ENCODE results near the gene SLC8B1.

SLC8B1 gene

DNA sequence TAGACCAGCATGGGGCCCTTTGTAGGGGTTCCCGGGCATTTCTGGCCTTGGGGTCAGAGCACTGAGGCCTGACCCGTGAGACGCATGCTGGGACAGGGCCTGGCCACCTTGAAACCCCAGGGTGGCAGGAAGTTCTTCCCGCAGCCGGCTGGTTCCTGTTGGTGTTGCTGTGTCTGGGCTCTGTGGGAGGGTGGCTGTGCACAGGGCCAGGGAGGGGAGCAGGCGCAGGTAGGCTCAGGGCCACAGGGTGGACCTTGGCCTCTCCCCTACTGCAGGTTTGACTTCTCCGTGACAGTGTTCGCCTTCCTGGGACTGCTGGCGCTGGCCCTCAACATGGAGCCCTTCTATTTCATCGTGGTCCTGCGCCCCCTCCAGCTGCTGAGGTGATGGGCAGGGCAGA, 48.2 kb downstream of the SLC8B1 start:
- H3K4me3 ChIP-seq (ENCODE audit: control insufficient read depth, low read depth, low read length), result no peak overlapping the region
- TF ChIP-seq CTCF (conservative IDR thresholded peaks at IDR 0.05; ENCODE audit: control insufficient read depth, insufficient read depth, low read depth, low read length), result no peak
- DNase-seq (ENCODE audit: low read depth), result no peak

DNA sequence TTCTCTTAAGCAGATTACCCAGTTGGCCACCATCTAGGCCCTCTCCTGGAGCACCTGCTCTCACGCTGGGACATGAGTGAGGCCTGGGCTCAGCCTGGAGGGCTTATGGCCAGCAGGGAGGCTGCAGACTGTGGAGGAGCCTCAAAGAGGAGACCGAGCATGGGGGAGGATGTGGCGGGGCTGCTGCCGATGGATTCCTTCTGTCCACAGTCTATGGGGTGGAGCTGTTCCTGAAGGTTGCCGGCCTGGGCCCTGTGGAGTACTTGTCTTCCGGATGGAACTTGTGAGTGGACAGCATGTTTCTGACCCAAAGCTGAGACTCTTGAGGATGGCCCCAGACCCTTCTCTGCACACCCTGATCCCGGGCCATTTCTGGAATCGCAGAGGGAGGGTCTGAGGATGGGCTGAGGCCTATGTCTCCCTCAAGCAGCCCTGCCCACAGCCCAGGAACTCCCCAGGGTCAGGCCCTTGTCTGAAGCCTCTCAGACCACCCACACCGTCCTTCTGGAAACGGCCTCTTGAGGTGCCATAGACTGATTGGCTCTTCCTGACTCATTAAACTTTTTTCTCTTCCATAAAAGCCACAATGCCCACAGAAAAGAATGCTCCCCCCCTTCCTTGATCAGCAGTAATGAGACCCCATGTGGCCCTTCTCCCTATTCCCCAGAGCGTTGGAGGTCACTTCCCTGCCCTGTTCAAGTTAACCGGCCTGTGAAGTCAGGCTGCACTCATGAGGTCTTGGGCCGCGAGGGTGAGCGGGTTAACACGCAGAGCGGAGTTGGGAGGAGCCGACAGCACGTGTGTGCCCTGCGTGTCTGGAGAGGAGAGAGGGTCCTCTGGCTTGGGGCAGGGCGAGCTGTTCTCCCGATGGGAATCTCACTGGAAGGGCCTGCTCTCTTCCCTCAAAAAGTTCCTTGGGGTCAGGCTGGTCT, 49.0 kb downstream of the SLC8B1 start:
- no peak for TF ChIP-seq CTCF (conservative IDR thresholded peaks at IDR 0.05; ENCODE audit: control insufficient read depth, insufficient read depth, low read depth, low read length)
- H3K4me3 ChIP-seq (ENCODE audit: control insufficient read depth, low read depth, low read length), result no peak overlapping the region
- no peak for DNase-seq (ENCODE audit: low read depth)

- TF ChIP-seq CTCF (conservative IDR thresholded peaks at IDR 0.05; ENCODE audit: control insufficient read depth, insufficient read depth, low read depth, low read length), result no peak
- no peak overlapping the region for H3K4me3 ChIP-seq (ENCODE audit: control insufficient read depth, low read depth, low read length)
- DNase-seq (ENCODE audit: low read depth), result no peak
Measured at GRCh38 chr12:113284751-113285150, 50.2 kb downstream of the SLC8B1 start.

- no peak for DNase-seq (ENCODE audit: low read depth)
- TF ChIP-seq CTCF (conservative IDR thresholded peaks at IDR 0.05; ENCODE audit: control insufficient read depth, insufficient read depth, low read depth, low read length), result no peak
- no peak overlapping the region for H3K4me3 ChIP-seq (ENCODE audit: control insufficient read depth, low read depth, low read length)
Measured at GRCh38 chr12:113278633-113279032, 56.3 kb downstream of the SLC8B1 start.

- no peak overlapping the region for H3K4me3 ChIP-seq (ENCODE audit: control insufficient read depth, low read depth, low read length)
- no peak for DNase-seq (ENCODE audit: low read depth)
Measured at GRCh38 chr12:113278141-113278540, 56.8 kb downstream of the SLC8B1 start.

DNA sequence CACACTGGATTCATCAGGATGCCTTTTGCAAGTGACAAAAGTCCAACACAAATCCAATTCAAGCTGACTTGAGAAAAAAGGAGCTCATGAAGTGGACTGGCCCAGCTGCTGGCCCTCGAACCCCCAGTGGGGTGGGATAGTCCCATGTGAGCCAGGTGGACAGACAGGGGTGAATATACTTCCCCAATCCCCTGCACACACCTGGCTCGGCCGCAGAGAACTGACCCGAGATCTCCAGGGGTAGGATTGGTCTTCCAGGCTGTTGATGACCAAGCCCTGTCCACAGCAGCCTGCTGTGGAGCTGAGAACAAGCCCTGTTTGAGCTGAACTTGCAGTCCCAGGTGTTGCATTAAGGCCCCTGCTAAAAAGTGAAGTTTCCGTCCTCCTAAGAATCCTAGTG, 57.4 kb downstream of the SLC8B1 start:
- no peak for TF ChIP-seq CTCF (conservative IDR thresholded peaks at IDR 0.05; ENCODE audit: control insufficient read depth, insufficient read depth, low read depth, low read length)
- DNase-seq (ENCODE audit: low read depth), result no peak

More at GRCh38 chr12:113278141-113278540, 56.8 kb downstream of the SLC8B1 start:
- TF ChIP-seq CTCF (conservative IDR thresholded peaks at IDR 0.05; ENCODE audit: control insufficient read depth, insufficient read depth, low read depth, low read length), result no peak

More for the DNA sequence above, 57.4 kb downstream of the SLC8B1 start:
- no peak overlapping the region for H3K4me3 ChIP-seq (ENCODE audit: control insufficient read depth, low read depth, low read length)
